Muscle of arm (tissue), 12 donors: Measurements from ENCODE around the gene ADCY3. TPM values are rescaled to one million over a fixed set of nuclear protein-coding genes. Genes with fewer than 3 reads are reported as not detected.

Source experiments
- DNase-seq: peaks from one replicate; pipeline ENCODE4 v3.0.0-alpha.2; 2013
- polyA plus RNA-seq, 12 donors: library from polyadenylated mRNA; unstranded; fragments of 120-200 nt; gene quantifications; one replicate each; pipeline ENCODE4 v1.2.1, GENCODE V29; 2013; ENCODE audit not compliant: insufficient read length in 12 of 12

The ADCY3 gene
- polyA plus RNA-seq, 12 donors, result 14.9 to 41.6 (median 24.9) TPM; not detected in 1

DNA sequence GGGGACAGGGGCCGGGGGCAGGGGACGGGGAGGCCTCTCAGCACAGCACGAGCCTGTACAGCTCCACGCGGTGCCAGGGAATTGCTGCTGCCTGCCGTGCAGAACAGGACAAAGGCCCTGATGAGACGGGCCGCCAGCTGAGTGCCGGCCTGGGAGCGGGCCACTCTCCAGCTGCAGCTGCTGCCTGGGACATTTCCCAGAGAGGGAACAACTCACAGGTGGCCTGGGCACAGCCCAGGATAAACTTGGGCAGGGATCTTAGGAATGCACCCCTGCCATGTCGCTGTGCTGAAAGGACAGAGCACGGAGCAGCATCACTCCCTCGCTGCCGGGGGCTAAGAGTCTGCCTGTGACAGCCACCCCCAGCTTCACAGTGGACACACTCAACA, 88.0 kb downstream of the ADCY3 start:
- DNase-seq, result peak; percentile 27

DNA sequence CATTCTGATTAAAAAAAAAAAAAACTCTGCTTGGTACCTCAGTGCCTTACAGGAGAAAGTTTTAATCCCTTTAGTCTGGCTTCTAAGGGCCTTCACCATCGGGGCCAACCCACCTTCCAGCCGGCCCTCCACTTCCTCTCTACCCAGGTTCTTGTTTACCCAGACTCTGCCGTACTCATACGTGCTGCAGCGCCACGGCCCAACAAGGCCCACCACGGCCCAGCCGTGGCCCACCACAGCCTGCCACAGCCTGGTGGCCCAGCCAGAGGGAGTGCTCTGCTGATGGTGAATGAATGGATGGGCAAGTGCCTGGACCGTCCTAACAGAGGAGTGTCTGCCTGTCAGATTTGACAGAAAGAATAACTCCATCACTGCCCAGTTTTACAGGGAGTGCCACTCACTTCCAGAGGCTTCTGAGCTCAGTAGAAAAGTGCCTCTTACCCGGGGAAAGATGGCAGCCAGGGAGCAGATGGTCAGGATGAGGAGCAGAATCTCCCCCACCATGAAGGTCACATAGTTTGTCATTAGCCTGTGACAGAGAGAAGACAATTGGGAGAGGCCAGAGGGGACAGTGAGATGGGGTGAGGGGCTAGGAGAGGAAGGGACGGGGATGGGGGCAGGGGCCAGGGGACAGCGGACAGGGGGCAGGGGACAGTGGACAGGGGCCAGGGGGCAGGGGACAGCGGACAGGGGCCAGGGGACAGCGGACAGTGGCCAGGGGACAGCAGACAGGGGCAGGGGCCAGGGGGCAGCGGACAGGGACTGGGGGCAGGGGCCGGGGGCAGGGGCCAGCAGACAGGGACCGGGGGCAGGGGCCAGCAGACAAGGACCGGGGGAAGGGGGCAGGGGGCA, 88.6 kb downstream of the ADCY3 start:
- DNase-seq, result no peak

DNA sequence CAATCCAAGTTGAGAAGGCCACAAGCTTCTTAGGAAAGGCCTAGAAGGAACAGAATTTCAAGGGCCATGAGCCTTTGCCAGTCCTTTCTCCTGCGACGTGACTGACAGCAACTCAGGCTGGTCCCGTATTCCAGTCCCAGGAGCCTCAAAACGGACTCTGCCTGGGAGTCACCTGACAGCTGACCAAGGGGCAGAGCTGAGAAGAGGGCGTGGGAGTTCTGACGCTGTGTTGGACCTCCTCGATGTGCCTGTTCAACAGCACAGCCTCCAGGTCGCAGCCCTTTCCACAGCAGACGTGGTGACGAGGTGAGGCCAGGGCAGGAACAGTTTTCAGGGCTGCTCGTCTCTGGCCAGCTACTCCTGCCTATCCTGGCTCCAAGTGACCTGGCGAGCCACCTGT, 89.3 kb downstream of the ADCY3 start:
- DNase-seq, result no peak

DNA sequence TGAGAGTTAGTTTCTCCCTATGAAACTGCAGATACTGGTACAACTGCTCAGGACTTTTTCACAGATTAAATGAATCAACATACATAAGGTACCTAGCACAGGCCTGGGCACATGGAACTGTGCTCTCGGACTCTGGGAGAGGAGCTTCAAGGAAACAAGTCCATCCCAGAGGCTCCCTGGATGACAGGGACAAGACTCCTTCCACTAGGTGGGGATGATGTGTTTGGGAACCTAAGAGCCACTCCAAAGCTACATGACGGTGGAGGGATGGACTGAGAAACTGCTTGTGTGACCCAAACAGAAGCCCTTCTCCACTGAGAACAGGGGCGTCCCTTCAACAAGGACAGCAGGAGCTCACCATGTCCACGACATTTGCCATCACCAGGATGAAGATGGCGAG, 89.7 kb downstream of the ADCY3 start:
- no peak for DNase-seq

DNA sequence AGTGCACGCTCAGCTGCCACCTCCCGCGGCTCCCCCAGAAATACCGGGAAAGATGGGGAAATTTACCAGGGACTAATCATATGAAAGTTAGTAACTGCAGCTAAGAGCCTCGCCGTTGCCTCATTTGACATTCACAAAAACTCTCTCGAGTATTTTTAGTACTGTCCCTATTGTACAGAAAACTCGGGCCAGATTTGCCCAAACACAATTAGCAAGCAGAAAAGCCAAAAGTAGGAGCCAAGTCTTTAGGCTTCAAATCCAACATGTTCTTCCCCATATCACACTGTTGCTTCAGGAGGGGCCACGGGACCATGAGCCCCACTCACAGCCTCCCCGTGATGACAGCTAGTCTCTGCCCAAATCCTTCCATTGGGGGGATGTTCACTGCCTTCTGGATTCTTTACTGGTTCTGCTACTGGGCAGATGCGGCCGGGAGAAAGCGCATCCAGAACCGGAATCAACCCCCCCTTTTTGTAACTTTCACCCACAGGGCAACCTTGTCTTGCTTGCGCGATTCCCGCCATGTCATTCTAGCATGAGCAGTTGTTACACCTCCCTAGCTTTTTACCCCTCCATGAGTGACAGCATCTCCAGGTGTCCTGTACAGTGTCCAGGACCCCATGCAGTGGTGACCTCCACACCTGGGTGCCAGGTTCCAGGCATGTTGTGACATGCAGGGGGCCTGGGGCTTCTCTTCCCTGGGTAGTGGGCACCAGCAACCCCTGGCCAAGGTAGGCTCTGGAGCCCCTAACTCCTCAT, 91.6 kb downstream of the ADCY3 start:
- no peak for DNase-seq

DNA sequence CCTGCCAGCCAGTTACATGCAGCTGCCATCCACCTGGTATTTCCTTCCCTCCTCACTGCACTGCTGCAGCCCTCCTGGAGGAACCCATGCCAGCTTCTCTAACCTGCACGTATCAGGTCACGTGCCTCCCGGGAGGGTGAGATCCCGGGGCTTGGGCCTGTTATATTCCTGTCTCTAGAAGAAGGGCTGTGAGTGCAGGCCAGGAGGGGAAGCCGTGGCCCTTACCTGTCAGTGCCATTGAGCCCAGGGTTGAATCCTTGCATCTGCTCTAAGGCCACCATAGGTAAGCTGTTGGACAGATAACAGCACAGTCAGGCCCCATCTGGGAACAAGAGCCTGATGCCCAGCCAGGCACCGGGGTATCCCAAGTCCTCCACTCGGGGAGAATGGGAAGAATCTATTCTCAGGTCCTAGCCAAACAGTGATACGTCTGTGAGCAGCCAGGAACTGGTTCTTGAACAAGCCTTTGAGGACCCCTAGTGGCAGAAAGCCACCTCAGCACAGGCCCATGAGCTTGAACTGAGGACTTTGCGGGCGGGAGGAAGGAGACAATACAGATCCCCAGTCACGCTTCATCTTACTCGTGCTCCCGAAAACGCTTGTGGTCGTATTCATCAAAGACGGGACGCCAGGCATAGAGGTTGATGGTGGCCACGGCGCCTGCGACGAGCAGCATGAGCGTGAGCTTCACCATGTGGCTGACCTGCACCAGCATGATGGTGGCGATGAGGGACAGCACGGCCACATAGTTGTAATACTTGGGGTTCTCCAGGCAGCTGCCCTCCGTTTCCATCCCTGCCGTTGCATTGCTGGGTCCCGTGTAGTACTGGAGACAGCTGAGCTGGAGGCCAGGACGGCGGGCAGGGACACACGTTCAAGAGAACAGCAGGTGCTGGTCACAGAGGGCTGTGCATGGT, 92.5 kb downstream of the ADCY3 start:
- peak; percentile 90 for DNase-seq

DNA sequence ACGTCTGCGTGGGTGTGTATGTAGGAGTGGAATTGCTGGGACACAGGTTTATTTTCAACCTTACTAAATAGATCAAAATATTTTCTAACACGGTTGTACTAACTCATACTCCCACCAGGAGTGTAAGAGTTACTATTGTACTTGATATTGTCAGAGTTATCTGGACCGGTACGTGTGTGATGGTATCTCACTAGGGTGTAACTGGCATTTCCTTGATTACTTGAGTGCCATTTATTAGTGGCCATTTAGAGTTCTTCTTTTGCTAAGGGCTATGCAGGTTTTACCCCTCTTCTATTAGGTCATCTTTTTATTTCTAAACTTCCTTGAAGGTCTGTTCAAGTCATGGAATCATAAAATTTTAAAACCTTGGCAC, 93.3 kb downstream of the ADCY3 start:
- DNase-seq, result no peak

DNA sequence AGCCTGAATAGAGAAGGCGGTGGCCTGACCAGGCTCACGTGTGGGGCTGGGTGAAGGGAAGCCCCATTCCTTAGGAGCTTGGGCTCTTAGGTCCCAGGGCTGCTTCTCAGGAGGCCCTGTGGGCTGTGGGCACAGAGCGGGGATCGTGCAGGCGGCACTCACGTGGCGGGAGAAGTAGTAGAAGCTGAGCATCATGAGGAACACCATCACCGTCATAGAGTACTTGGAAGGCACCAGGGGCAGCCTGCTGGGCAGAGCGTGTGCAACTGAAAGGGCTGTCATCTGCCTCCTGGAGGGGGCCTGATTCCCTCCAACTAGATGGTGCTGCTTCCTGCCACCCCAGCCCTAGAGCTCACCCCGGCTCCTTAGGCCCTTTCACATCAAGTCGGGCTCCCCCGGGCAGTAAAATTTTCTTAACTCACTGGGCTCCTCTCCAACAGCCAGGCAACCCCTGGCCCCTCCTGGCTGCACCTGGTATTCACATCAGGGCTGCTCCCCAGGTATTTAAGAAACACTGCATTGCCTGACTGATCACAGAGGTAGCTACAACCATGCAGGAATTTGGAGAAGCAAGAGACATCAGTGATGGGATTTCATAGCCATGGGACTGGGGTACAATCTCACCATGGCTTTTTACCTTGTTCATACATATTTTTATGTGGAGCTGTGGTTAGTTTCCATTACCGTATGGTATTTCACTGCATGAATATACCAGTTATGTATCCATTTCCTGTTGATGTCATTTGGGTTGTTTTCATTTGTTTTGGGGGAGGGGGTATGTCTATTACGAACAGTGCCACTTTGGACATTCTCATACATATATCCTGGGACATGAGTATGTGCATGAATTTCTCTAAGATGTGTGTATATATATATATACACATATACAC, 93.9 kb downstream of the ADCY3 start:
- no peak for DNase-seq

DNA sequence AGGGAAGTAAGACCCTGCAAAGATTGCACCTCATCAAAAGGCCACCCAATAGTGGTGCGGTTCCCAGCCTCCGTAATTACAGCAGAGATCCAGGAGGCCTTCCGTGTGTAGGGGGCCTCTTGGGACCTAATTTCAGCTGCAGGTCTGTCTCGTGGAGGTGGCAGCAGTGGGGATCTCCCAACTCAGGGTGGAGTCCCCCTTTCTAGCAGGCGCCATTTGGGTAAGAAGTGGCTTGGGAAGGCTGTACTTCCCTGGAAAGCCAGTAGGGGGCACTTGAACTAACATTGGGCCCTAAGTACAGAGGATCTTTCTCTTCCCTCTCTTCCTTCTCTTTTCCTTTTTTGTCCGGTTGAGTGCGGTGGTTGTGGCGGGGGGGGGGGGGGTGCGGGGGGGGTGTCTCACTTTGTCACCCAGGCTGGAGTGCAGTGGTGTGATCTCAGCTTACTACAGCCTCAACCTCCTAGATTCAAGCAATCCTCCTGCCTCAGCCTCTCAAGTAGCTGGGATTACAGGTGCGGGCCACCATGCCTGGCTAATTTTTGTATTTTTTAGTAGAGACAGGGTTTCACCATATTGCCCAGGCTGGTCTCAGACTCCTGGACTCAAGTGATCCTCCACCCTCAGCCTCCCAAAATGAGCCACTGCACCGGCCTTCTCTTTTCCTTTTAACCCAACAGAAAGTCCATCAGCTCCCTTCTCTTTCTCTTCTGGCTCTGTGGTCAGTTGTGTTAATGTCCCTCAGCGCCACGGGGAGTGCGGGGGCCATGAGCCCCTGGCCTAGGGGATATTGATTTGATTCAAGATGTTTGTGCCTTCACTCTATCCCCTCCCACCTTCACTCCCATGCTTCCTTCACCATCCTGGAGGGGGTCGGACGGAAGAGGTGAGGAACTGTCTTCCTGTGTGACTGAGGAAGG, 94.8 kb downstream of the ADCY3 start:
- no peak for DNase-seq

DNA sequence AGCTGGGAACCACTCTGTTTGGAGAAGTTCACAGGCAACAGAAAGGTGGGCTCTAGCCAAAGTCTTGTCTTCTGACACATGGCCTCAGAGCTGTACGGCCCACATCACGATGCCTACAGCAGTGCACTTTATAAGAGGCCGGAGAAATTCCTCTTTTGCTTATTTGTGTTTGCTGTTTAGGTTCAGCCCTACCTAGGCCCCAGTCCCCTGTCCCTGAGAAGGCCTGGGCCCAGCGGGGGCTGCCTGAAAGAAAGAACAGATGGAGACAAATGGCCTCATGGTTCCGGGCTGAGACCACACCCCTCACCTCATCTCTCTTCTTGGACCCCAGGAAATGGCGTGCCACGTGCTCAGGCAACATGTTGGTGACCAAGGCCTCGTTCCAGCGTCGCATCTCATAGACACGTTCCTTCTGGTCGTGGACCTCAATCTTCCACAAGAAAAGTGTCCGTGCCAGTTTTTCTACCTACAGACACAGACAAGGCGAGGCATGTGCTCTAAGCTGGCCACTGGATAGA, 95.9 kb downstream of the ADCY3 start:
- no peak for DNase-seq

DNA sequence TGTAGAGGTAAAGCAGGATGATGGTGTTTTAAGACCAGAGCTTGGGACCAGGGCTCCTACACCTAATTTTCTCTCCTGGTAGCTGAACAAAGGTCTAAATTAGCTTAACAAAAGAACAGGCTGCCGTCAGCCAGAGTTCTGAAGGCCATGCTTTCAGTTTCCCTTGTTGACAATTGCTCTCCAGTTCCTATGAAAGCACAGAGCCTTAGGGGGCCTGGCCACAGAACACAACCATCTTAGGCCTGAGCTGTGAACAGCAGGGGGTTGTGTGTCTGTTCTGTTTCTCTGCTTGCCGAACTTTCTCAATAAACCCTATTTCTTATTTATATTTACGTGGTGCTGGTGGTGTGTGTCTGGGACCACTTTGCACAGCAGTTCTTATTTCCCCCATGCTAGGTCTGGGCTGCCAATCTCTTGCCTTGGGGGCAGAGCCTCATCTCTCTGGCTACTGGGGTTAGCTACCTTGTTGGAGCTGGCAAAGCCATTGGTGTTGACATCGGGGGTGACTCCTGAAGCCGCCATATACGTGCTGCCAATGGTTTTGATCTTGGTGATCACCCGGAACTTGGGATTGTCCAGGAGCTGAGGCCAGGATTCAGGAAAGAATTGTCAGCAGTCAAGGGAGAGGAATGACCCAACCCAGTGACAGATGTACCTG, 97.9 kb downstream of the ADCY3 start:
- no peak for DNase-seq

DNA sequence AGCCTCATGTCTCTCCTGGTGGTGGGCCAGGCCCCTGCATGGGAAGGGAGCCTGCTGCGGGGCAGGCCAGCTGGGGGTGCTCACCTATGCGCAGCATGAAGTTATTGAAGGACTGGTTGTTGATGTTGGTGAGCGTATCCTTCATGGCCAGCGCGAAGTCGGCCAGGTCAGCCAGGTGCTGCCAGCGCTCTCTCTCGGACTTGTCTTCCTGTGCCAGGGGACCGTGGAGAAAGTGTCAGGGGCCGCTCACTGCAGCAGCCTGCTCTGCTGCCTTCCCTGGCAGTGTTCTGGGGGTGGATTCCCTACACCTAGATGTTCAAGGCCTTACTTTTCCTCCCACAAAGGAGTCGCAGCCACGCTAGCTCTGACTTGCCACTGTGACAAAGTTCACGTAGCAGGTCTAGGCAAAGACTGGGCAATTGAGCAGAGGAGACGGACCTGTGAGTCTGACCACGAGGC, 98.6 kb downstream of the ADCY3 start:
- no peak for DNase-seq

DNA sequence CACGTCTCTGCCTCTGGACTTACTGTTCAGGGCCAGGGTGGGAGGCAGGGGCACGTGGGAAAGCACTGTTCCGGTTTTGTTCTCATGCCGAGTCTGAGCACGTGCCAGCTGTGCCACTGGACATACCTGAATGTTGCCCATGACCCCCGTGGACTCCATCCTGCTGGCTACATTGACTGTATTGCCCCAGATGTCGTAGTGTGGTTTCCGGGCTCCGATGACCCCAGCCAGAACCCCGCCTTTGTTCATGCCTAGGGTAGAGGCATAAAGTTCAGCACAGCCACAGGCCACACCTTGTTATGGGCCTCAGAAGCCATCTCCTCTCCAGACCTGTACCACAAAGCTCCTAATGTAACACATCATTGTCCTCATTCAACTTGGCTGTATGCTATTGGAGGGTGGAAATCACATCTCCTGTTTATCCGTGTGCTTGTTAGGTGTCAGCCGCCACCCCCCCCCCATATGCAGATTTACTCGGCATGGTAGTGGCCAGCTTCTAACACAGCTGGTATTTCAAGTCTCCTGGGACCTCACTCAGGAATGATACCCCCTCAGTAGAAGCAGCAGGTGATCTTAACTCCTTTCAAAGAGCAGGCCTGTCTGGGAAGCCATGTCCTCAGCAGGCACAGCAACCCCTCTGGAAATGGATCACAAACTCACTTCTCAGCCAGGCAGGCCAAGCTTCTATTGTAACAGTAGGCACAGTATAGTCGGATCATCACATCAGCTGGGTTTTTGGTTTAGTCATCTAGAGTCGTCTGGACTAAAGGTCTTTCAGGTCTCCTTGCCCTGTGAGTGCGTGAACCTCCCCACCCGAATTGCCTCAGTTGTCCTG, 99.2 kb downstream of the ADCY3 start:
- DNase-seq, result no peak

DNA sequence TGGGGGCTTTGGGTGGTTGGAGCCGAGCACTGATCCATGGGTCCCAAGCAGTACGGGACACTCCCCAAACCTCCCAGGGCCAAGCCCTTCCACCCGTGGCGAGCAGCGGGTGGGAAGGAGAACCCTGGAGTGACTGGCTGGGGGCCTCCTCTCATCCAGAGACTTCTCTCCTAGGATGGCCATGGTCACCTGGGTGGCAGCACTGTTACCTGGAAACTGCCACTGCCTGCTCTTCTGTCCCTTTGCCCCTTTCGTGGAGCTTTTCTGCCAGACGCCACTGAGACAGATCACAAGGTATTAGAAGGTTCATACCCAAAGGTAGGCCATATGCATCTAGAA, 99.9 kb downstream of the ADCY3 start:
- DNase-seq, result no peak

DNA sequence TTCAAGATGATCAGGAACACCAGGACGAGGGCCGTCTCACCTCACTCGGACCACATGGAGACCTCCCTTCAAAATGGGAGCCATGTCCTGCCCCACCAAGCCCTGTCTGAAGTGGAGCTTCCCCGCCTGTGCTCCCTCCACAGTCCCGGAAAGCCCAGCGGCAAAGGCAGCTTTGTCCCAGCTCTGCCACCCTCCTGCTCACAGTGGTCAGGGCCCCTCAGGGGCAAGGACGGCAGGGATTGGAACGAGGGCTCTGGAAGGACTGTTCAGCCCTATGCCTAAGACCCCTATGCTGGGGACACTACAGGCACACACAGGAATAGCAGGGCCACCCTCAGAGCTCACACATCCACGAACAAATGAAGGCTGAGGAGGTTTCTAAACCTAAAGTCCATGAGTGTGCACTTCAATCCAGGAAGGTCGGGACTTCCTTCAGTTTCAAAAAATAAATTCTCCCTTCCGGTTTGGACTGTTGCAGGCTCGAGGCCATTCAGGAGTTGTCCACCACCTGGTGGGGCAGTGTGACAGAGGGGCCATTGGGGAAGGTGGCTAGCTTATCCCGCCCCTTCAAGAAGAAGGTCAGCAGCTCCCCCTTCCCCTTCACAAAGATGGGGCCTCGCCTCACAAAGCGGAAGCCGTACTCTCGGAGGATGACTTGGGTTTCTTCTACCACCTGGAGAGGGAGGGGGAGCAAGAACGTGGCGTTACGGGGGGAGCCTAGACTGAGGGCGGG, 100.4 kb downstream of the ADCY3 start:
- no peak for DNase-seq

DNA sequence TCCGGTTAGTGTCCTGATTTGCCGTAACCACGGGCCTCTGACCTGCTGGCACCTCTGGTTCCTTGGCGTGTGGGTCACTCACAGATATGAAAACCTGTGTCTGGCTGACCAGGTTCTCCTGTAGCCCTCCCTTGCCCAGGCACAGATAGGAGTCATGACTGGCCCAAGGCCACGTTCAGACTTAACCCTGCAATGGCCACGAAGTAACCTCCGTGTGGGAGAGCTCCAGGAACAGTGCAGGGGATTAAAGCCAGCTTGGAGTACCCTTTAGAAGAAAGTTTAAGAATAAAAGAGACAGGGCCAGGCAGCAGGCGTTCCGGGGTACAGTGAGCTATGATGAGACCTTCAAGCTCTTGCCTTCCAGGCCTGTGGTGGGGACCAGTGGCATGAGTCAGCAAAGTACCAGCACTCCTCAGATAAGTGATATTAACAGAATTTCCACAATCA, 101.3 kb downstream of the ADCY3 start:
- no peak for DNase-seq

DNA sequence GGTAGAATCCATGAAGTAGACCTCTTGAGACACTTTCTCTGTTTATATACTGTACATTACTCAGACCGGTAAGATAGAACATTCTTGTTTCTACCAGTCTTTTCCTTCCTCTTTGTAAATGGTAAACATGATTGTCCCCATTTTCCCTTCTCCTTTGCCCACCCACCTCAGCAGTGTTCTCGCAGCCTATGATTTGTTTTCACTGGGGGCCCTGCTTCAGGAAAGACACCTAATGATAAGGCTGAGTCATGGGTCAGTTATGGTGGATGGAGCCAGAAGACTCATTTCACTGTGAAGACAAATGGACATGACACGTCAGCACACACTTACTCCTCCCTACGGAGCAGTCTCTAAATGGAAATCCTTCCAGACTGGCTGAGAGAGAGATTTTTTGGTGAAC, 103.2 kb downstream of the ADCY3 start:
- DNase-seq, result no peak

DNA sequence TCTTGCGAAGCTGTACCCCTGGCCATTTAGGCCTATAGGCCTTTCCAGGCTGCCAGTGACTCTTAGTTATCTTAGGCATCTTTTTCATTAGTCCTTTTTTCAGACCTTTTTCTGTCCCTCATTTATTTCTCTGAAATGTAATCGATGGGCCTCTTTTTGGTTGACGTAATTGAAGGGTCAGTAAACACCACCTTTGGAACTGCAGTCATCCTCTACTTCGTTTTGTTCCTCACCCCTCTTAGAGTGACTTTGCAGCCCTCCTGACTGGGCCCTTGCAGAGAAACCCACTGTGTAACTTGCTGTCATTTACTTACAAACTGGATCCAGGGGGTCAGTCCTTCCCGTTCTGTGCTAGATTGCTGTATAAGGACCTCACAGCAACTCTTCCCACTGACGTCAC, 103.6 kb downstream of the ADCY3 start:
- no peak for DNase-seq
